Stimulated activated CD8-positive, alpha-beta memory T cell treated with anti-CD3 and anti-CD28 coated beads, Interleukin-15, amount 100 ng/mL, for 4 hours (primary cell): Measurements from ENCODE around the gene PGBD5.

Source experiments
- DNase-seq, 2 donors: peaks; one replicate each; pipeline ENCODE4 v3.0.0-alpha.2; 2020; ENCODE audit warnings: low read depth in 2 of 2

The PGBD5 gene

DNA sequence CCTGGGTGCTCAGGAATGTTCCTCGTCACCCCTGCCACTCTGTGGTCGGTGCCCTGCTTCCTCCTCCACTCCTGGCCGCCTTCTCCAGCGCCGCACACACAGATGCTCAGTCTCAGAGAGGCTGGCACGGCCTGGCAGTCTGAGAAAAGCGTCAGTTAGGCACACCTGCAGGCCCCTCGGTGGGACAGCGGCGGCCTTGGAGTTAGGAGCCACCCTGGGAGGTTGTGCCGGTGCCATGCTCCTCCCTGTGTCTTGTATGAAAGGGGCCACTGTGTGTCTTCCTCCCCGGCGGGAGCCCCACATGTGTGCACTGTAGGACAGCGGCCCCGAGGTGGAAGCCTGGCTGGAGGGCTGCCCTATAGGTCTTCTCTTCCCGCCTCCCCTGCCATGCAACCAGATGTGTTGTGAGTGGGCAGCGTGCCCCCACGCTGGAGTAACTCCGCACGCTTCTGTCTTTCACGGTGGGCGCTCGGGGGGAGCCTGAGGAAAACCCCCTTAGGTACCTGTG, 145.2 kb downstream of the PGBD5 start:
- DNase-seq: no peak

DNA sequence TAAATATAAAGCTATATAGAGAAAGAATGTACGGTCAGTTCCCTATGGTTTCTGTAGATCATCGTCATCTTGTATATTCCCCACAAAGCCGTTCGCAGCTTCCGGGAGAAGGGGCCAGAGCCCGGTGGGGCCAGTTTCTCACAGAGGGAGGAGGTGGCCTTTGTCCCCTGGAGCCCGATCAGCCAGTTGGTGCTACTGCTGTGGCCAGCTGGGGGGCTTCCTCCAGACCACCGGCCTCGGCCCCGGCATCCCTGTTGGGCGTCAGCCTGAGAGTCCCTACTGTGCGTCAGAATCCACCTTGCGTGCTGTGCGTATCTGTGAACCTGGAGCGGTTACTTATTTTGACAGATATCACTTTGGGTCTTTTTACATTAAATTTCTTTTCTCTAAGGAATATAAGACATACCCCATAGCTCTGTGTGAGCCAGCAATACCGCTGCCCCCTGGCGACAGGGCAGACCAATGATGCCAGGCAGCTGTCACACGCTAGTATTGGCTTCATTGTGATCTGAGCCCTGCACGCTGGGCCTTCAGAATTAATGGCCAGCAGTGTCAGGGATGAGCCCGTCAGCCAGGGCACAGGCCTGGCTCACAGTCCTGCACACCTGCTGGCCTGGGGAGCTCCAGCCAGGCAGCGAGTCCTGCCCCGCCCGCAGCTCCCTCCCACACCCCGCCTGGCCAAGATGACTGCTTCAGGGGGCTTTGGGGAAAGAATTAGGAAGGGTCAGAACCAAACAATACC, 145.9 kb downstream of the PGBD5 start:
- no peak for DNase-seq

DNA sequence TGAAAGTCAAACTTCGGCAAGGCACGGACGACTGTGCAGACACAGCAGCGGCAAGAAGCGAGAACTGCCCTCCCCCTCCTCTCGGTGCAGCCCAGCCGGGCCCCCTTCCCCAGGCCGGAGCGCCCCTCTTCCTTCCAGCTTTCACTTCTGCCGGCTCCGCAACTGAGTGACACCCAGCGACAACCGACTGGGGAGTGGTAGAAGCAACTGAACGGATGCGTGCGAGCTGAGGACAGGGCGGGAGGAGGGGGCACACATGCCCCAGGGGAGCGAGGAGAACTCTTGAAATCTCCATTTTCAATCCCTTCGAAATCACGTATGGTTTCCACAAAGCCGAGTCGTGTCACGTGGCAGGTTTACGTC, 146.6 kb downstream of the PGBD5 start:
- DNase-seq: no peak

DNA sequence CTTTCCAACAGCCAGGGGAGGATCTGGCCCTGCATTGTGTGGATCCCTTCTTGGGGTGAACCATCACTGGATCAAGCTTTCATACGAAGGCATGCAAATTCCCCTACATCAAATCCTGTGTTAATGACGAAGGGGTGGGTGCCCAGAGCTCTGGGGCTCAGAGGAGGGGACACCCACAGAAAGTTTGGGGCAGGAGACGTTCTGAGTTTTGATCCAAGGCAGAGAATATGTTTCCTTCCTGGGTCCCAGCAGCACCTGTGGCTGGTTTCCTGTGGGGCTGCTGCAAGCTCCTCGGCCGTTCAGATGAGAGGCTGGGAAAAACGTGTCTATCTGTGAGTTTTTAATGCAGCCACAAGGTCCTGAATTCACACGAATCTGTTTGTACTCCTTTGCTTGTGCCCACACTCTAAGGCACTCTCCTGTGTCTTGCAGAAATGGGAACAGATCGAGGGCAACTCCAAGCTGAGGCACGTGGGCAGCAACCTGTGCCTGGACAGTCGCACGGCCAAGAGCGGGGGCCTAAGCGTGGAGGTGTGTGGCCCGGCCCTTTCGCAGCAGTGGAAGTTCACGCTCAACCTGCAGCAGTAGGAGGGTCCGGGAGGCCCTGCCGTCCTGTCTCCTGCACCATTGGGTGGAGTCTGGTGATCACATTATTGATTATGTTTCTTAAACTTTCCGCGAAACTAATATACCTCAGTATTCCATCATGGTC, 147.1 kb downstream of the PGBD5 start:
- no peak for DNase-seq

DNA sequence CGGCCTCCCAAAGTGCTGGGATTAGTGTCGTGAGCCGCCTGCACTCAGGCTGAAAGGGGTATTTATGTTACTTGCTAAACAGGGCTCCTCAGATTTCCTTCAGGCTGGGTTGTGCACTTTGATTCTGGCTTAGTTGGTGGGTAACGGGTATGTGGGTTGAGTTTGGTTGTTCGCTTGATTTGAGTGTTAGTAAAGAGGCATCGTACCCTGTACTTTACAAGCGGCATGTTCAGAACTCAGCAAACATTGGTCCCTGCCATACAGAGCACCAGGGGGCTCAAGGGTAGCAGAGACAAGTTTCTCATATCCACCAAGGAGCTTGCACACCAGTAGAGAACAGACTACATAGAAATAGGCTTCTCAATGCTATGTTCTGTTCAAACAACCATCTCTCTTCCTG, 147.8 kb downstream of the PGBD5 start:
- no peak for DNase-seq

DNA sequence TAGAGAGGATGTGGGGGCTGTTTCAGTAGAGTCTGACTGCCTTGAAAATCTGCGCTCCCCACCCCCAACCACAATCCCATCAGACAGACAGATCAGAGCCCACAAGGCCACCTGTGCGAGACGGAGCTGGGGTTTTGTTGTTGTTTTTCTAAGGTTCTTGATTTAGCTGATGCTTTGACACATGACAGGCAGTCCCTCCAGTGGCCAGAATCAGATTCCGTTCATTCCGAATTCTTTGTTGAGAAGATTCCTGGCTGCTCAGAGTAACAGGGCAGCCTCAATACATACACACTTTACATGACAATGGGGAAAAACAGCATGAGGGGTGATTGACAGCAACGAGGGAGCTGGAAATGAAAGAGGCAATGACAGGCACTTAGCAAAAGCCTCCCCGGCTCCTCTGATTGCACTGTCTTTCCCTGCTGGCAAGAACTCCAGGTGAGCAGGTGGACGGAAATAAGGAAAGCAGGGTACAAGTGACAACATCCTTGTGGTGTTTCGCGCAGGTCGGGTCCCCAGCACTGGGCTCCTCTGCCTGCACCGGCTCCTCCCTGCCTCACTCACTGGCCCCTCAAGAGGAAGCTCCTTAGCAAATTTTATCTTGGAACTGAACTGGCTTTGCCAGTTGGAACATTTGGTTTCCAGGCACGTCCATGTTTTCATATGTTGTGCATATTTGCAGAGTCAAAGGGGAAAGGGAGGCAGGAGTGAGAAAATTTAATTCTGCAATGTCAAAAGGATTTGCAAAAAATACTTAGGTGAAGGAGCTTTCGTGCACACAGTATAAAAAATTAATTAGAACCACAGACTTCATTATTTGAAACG, 148.7 kb downstream of the PGBD5 start:
- DNase-seq: no peak

DNA sequence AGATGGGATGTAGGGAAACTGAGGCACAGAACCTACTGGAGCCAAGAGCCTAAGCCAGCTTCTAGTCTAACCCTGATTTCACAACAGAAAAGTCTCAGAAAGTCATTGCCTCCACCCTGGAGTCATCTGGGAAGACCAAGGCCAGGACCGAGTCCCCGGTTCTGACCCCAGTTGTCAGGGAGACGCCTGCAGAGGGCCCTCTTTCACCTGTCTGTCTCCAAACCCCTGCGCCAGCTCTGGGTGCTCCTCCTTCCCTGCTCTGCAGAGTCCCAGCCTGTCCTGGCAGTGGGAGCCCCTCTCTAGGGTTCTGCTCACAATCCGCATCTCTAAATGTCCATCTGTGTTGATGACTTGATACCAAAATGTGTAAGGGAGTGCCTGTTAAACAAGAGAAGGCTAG, 149.7 kb downstream of the PGBD5 start:
- DNase-seq: no peak

DNA sequence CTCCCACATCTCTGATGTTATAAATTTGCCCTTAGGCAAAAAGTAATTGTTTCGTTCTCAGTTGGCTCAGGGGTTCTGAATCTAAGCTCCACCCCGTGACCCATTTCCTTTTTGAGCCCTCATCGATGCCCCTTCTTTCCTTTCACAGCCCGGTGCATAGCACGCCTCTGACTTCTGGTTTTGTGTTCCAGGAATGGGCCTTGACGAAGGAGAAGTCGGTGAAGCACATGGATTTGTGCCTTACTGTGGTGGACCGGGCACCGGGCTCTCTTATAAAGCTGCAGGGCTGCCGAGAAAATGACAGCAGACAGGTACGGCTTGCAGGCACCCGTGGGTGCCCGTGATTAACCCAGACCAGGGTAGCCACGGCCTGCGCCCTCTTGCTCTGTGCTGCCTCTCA, 151.9 kb downstream of the PGBD5 start:
- DNase-seq: no peak

DNA sequence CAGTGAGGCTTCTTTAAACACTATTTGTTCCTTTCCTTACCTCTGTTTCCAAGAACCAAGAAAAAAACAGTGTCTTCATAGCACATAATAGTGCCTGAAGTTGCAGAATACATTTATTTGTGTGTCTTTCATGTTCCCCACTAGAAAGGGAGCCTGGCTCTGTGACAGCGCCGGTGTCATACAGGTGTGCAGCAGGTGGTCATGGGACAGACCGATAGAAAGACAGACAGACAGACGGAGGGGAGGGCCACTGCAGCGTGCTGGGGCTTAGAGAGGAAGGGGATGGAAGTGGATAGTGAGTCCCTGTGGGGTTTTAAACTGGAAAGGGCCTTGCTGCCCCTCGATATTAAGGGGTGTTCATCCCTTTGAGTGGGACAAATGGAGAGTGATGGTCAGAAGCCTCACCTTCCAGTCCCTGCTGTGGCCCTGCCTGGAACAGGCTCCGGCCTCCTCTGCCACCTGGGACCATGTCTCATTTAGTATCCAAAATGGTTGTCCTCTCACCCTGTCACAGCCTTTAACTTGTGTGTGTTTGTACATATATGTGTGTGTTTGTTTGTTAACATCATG, 152.9 kb downstream of the PGBD5 start:
- DNase-seq: no peak

DNA sequence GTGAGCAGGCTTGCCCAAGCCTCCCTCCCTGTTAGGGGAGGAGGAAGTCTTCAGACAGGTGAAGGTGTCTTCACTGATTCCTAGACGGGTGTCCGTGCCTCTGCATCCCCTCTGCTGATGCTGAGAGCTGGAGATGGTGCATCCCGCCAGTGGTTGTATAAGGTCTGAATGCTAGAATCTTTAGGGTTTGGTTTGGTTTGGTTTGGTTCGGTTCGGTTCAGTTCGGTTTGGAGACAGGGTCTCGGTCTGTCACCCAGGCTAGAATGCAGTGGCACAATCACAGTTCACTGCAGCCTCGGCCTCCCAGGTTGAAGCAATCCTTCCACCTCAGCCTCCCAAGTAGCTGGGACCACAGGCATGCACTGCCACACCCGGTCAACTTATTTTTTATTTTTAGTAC, 153.6 kb downstream of the PGBD5 start:
- DNase-seq: no peak

DNA sequence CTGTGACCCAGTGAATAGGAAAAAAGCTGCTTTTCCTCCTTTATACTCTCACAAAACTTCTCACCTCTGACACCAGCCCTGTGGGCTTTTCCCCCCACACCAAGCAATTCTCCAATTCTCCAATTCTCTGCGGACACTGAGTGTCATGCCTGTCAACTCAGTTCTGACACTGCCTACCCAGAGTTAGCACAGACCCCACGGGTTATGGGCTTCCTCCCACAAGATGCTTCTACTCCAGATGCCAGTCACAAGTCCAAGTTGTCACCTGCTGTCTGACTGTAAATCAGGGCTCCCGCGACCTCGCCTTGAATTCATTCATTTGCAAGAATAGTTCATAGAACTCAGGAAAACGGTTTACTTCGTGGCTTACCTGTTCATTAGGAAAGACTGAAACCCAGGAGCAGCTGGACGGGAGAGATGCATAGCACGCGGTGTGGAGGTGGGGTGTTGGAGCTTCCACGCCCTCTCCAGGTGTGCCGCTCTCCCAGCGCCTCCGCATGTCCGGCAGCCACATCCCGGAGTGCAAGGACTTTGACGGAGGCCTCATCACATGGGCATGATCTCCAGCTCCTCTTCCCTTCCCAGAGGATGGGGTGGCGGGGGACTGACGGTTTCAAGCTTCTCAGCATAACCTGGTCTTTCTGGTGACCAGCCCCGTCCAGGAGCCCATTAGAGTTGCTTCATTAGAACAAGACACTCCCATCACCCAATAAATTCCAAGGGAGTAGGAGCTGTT, 154.7 kb downstream of the PGBD5 start:
- DNase-seq: no peak

DNA sequence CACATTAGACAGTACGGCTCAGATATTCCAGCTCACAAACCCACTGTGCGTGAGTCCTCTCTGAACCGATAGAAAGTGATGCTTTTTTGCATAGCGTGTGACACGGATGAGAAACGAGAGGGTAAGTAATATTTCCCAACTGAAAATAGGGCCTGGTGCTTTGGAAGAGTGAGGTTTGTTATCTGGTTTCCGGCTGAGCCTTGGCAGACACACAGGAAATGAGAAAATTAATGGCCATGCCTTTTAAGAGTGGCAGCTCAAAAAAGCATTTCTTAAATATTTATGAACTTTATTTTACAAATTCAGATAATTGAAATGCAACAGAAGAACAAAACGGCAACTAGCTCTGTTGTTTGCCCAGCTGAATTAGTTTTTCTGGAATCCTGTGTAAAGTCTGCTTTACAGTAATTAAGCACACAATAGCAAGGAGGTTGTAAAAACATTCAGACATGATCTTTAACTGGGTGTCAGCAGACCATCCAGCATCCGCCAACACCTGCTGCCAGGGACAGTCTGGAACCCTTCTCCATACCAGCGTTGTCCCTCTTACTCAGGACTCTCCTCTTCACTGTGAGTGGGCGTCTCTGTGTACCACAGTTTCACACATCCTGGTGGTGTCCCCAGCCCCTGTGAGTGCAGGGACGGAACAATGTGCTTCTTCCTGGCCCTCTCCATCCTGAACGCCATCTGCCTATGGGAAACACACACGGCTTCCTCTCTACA, 155.4 kb downstream of the PGBD5 start:
- no peak for DNase-seq

DNA sequence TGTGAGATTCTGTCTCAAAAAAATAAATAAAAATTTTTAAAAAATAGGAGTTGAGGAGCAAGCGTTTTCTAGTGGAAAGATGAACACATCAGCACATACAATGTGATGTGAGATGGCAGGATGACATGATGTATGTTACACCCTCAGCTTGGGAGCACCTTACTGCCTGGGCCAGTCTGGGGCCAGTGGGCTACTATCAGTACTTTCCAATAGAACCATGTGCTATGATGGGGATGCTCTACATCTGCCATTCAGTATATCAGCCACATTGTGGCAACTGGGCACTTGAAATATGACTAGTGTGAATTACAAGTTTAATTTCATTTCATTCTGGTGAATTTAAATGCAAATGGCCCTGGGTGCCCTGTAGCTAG, 156.0 kb downstream of the PGBD5 start:
- no peak for DNase-seq

DNA sequence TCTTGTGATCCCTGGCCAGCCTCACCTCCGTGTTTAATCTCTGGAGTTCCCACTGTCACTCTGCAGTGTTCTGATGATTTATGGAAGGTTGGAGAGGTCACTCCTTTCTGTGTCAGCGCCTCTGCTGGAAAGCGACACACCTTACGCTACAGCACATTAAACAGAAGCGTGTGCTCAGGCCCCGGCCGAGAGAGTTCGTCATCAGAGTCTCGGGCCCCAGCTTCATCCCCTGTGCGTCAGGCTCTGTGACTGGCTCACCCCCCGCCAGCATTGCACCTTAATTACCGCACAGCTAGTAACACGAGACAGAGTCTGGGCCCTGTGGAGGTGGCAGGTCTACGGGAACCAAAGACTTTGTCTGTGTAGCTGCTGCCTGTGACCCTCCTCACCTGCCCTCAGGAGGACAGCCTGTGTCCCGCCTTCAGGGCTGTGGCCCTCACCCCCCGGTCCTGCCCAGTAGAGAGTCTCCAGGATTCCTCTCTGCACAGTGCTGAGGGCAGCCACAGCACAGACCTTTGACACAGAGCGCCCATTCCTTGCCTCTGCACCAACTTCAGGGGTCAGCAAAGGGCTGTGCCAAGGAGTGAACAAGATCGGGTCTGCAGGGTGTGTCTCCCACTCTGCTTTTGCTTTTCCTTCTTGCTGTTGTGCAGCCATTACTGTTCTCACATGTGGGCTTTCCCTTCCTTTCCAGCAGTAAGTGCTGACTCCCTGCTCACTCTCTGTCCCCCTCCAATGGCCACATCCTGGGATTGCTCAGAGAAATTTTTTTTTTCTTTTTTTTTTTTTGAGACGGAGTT, 157.6 kb downstream of the PGBD5 start:
- no peak for DNase-seq

DNA sequence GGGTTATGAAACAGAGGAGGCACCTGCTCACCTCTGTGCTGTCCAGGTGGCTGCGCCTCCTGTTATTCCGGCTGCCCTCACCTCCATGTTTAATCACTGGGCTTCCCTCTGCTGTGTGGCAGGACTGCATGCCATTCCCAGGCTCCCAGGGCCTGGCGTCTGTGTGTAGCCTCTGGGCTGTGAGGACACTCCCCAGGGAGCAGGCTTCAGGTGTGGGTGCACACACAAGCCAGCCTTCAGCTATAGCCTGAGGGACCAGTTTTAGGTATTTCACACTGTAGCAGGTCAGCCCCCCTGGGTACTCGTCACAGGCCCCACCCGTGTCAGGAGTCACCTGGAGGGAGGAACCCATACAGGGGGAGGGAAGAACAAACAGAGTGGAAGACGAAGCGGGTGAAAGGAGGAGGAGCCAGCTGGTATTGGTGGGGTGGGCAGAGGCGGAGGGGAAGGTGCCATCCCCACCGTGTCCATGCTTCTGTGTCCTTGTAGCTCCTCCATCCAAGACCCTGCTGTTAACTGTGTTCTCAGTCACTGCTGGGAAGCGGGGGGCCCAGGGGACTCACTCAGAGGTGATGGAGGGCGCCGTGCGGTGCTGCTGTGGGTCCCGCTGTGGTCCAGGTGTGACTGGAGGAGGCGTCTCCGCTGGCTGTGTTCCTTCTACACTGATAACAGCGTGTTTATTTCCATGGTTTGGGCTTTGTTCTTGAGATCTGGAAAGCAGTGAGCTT, 158.6 kb downstream of the PGBD5 start:
- DNase-seq: no peak

DNA sequence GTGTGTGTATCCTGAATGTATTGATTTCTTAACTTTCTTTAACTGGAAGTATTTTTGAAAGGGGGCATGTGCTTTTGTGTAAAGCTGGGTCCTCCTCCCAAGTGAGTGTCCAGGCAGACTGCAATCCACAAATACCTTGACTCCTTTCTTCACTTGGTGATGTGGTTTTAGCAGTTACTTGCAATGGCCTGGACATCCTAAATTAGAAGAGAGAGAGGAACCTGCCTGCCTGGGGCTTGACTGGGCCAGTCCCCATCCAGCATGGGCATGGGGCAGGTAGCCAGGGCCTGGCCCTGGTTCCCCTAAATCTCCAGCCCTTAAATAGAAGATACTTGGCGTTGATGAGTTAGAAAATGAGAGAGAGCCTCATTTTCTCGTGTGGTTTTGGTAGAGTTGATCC, 159.7 kb downstream of the PGBD5 start:
- no peak for DNase-seq

DNA sequence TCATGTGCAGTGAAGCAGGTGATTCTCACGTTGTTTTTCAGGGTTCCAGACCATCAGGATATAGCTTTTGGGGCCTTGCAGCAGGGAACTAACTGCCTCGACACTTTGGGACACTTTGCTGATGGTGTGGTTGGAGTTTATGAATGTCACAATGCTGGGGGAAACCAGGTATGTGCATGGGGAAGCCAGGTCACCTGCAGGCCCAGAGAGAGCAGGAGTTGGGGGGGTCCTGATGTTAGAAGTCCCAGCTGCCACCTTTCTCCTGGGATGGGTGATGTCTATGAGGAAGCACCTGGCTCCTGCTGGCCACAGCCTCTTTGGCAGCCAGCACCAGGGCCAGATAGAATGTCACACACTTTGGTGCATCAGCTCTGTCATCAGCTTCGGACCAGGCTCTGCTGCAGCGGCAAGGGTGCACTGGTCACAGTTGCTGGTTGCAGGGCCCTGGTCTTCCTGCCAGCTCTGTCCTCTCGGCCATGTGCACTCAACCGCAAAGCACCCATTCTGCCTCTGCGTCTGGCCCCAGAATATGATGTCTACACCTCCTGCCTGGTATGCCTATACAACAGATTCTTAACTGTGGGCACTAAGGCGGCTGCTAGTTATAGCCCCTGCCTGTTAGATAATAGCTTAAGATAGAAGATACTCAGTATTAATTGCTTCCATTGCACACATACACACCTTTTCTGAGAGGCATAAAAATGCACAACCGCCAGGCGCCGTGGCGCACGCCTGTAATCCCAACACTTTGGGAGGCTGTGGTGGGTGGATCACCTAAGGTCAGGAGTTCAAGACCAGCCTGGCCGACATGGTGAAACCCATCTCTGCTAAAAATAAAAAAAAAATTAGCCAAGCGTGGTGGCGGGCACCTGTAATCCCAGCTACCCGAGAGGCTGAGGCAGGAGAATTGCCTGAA, 160.7 kb downstream of the PGBD5 start:
- DNase-seq: no peak
